Breast epithelium (tissue), 4 donors: ENCODE measurements around the gene PIF1. TPM values are rescaled to one million over a fixed set of nuclear protein-coding genes. Genes with fewer than 3 reads are reported as not detected.

Experiments used
- DNase-seq, 2 donors: peaks; one replicate each; pipeline ENCODE4 v3.0.0-alpha.2; 2019; ENCODE audit warnings: low spot score in 2 of 2
- H3K27ac ChIP-seq, 2 donors: fragments of 200-600 bp; sonication (generic) in 1 of 2; one replicate each; pipeline ENCODE4 v1.5.1; 2016 to 2019; ENCODE audit warnings: mild to moderate bottlenecking in 1 of 2
- H3K27me3 ChIP-seq, 2 donors: fragments of 200-600 bp; sonication (generic) in 1 of 2; one replicate each; pipeline versions ENCODE4 v1.5.1 to v1.6.0; 2017 to 2019; ENCODE audit warnings: control low read depth in 1 of 2, mild to moderate bottlenecking in 1 of 2
- H3K36me3 ChIP-seq: fragments of 200-600 bp; one replicate; pipeline ENCODE4 v1.5.1; 2019
- H3K4me1 ChIP-seq, 2 donors: fragments of 200-600 bp; sonication (generic); one replicate each; pipeline ENCODE4 v1.5.1; 2016 to 2019; ENCODE audit warnings: control low read depth in 1 of 2
- H3K4me3 ChIP-seq, 3 donors: fragments of 200-600 bp; sonication (generic); 1 replicate in 2 of 3; 2 replicates in 1 of 3; pipeline ENCODE4 v1.5.1; 2016 to 2019; ENCODE audit warnings: mild to moderate bottlenecking in 3 of 3, moderate library complexity in 2 of 3
- H3K9me3 ChIP-seq, 2 donors: fragments of 200-600 bp; sonication (generic) in 1 of 2; one replicate each; pipeline ENCODE4 v1.5.1; 2016 to 2019; ENCODE audit warnings: control low read depth in 1 of 2
- POLR2A ChIP-seq: fragments of 450-650 bp; IDR thresholded peaks from one replicate; pipeline ENCODE4 v1.6.1; 2016; ENCODE audit warnings: antibody characterized with exemption, mild to moderate bottlenecking, moderate library complexity
- POLR2AphosphoS5 ChIP-seq, 3 donors: sonication (generic); formaldehyde crosslinking; IDR thresholded peaks; one replicate each; pipeline ENCODE4 v1.6.1; 2017; ENCODE audit warnings: antibody characterized with exemption in 3 of 3
- intact Hi-C: fragments of 100-400 bp; cut with DNase I; formaldehyde crosslinking; loops from one replicate; pipeline ENCODE4 v1.15.1; 2023; ENCODE audit warnings: low total_unique reads
- total RNA-seq, 3 donors: library from RNA; depleted of rRNA; stranded (reverse); fragments of >200 nt; gene quantifications; one replicate each; pipeline ENCODE4 v1.1.0, GENCODE V29; 2016
- TF ChIP-seq, protein P1 (sequence below), 3 donors: fragments of 450-650 bp; IDR thresholded peaks; one replicate each; pipeline ENCODE4 v1.5.1; 2016 to 2017; ENCODE audit warnings: antibody characterized with exemption in 3 of 3, mild to moderate bottlenecking in 3 of 3, moderate library complexity in 3 of 3

Gene PIF1
- total RNA-seq, 3 donors from 2014 or later = 0.44 to 1.3 (median 0.66) TPM

DNA sequence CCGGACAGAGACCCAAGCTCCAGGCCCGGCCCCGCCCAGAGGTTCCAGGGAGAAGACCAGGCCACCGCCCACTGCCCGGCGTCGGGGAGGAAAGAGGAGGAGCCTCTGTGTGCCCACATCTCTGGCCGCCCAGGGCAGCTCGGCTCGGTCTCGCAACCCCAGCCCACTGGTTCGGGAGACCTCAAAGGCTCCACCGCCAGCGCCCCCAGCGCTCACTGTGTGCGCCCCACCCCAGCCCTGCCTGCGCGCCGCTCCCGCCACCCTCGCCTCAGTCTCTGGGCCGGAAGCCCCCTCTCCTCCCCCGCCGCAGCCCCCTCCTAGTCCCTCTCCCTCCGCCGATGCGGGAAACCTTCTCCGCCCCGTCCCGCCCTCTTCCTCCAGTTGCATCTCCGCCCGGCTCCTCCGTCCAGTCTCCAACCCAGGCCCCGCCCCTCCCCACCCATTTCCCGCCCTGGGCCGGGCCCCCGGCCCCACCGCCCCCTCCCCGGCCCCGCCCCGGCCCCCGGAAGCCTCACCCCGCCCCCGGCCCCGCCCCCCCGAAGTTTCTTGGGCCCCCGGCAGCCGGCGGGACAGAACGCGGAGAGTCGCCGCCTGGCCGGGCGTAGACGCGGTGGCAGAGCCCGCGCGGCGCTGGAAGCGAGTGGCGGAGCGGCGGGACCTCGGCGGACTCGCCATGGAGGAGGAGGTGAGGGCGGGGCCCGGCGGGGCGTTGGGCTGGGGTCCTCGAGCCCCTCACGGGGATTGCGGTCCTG is 16.1 kb upstream of the PIF1 start, which contains the start of gene PLEKHO2:
Gene PLEKHO2, plus strand, starts transcription at position 572 of the 752 bp plus-strand sequence. Its CDS starts 102 bp downstream, at position 674.
- H3K4me3 ChIP-seq = peak within 1 kb of the TSS; percentile 72 to 95 (median 91)
- H3K4me1 ChIP-seq = peaks cover 0 to 6% of the 10 kb centered on the region in 2 donors
- H3K27ac ChIP-seq = peak within 1 kb of the TSS; percentile 94 to 96
- H3K9me3 ChIP-seq = no peaks in the 10 kb centered on the region
- intact Hi-C loops = no loop called here
- TF ChIP-seq POLR2AphosphoS5 (IDR thresholded peaks at IDR 0.05) = peak; percentile 11 to 69 (median 38)
- peak; percentile 77 for TF ChIP-seq POLR2A
- TF ChIP-seq, protein P1, sequence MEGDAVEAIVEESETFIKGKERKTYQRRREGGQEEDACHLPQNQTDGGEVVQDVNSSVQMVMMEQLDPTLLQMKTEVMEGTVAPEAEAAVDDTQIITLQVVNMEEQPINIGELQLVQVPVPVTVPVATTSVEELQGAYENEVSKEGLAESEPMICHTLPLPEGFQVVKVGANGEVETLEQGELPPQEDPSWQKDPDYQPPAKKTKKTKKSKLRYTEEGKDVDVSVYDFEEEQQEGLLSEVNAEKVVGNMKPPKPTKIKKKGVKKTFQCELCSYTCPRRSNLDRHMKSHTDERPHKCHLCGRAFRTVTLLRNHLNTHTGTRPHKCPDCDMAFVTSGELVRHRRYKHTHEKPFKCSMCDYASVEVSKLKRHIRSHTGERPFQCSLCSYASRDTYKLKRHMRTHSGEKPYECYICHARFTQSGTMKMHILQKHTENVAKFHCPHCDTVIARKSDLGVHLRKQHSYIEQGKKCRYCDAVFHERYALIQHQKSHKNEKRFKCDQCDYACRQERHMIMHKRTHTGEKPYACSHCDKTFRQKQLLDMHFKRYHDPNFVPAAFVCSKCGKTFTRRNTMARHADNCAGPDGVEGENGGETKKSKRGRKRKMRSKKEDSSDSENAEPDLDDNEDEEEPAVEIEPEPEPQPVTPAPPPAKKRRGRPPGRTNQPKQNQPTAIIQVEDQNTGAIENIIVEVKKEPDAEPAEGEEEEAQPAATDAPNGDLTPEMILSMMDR (IDR thresholded peaks at IDR 0.05) = no peak
- DNase-seq = peak; percentile 93 to 95
- no peaks in the 10 kb centered on the region for H3K36me3 ChIP-seq
- no peaks in the 10 kb centered on the region for H3K27me3 ChIP-seq

DNA sequence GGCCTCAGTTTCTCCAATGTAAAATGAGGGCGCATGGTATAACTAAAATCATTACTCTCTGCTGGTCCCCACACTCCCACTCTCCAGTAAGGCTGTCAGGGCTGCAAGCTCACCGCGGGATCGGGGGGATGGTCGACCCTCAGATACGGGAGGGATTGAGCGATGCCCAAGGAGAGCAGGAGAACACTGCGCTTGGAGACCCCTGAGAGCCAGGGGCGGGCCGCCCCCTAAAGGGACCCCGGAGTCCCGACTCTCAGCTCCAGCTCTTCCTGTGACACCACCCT is 15.6 kb upstream of the PIF1 start:
- DNase-seq = no peak
- Histone ChIP-seq H3K27ac (peak overlapping the region; percentile 94 to 96), H3K4me3 (peak overlapping the region; percentile 72 to 95 (median 91)), H3K27me3 (no peaks in the 10 kb centered on the region), H3K36me3 (no peaks in the 10 kb centered on the region), H3K4me1 (peaks cover 3 to 6% of the 10 kb centered on the region in 2 donors), H3K9me3 (no peaks in the 10 kb centered on the region)
- TF ChIP-seq POLR2A = no peak
- TF ChIP-seq, protein P1 (IDR thresholded peaks at IDR 0.05) = no peak
- intact Hi-C loops = no loop called here

DNA sequence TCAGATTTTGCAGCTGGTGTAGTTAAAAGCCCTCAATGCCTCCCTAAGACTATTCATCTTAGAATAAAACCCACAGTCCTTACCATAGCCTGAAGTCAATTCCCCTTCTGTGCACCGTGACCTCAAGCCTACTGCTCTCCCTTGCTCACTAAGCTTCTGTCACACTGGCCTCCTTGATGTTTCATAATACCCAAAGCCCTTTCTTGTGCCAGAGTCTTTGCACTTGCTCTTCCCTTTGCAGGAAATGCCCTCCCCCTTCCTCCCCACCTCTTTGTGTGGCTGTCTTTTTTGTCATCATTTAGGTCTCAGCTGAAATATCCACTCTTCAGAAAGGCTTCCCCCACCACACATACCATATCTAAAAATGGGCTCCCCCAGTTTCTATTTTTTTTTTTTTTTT is 12.1 kb upstream of the PIF1 start:
- intact Hi-C loops = loop anchor here (5.0 kb wide), 1 partner anchor 545 kb away; no protein-coding TSS in a partner anchor
- H3K27me3 ChIP-seq = no peaks in the 10 kb centered on the region
- peaks cover 0 to 3% of the 10 kb centered on the region in 2 donors for H3K4me1 ChIP-seq
- H3K27ac ChIP-seq = no peak overlapping the region
- no peak for TF ChIP-seq POLR2AphosphoS5 (IDR thresholded peaks at IDR 0.05)
- no peak for TF ChIP-seq POLR2A
- TF ChIP-seq, protein P1 (IDR thresholded peaks at IDR 0.05) = no peak
- H3K4me3 ChIP-seq = no peak overlapping the region
- no peaks in the 10 kb centered on the region for H3K36me3 ChIP-seq
- DNase-seq = no peak
- no peaks in the 10 kb centered on the region for H3K9me3 ChIP-seq

DNA sequence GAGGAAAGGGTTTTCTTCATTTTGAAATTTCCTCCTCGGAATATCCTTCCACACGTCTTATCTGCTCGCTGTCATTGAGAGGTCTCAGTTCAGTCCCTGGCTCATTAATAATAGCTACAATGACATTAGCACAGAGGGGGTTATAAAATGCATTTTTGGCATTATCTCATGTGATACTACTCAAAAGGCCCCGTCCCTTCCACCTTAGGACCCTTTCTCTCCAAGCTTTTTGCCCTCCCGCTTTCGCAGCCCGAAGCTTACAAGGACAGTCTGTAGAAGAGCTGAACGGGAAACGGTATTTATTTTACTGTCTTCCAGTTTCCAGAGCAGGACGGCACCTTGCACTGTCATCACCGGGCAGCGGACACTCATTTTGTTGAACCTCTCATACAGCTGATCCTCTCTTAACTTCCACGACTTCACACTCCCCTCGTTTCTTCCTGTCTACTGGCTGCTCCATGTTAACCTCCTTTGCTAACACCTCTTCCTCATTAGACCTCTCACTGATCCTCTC is 10.6 kb upstream of the PIF1 start:
- intact Hi-C loops = loop anchor here (5.0 kb wide), 1 partner anchor 546 kb away; no protein-coding TSS in a partner anchor
- H3K36me3 ChIP-seq = no peaks in the 10 kb centered on the region
- no peaks in the 10 kb centered on the region for H3K9me3 ChIP-seq
- H3K4me1 ChIP-seq = peaks cover 0 to 3% of the 10 kb centered on the region in 2 donors
- no peak for DNase-seq
- no peaks in the 10 kb centered on the region for H3K27me3 ChIP-seq
- peak overlapping the region in 2 of 3 donors; percentile 25 to 60 for H3K4me3 ChIP-seq
- TF ChIP-seq, protein P1 (IDR thresholded peaks at IDR 0.05) = no peak
- TF ChIP-seq POLR2AphosphoS5 (IDR thresholded peaks at IDR 0.05) (no peak), POLR2A (no peak)
- H3K27ac ChIP-seq = peak overlapping the region; percentile 33 to 87

DNA sequence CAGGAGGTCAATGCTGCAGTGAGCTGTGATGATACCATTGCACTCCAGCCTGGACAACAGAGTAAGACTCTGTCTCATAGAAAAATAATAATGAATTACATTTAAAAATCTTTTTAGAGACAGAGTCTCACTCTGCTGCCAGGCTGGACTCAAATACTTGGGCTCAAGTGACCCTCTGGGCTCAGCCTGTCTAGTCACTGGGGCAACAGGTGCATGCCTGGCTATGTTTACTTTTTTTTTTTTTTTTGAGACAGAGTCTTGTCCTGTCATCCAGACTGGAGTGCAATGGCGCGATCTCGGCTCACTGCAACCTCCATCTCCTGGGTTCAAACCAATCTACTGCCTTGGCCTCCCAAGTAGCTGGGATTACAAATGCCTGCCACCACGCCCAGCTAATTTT is 8.2 kb upstream of the PIF1 start:
- Histone ChIP-seq H3K36me3 (no peaks in the 10 kb centered on the region), H3K27ac (no peak overlapping the region), H3K4me3 (no peak overlapping the region), H3K27me3 (no peaks in the 10 kb centered on the region), H3K4me1 (peaks cover 0 to 3% of the 10 kb centered on the region in 2 donors), H3K9me3 (no peaks in the 10 kb centered on the region)
- intact Hi-C loops = no loop called here
- DNase-seq = no peak
- no peak for TF ChIP-seq POLR2A
- no peak for TF ChIP-seq POLR2AphosphoS5 (IDR thresholded peaks at IDR 0.05)
- TF ChIP-seq, protein P1 (IDR thresholded peaks at IDR 0.05) = no peak
